Posterior cingulate gyrus (tissue), 11 donors: ENCODE results near the gene TNK2.
"Not testable (repeated sequence)": the region's sequence is repeated elsewhere in the genome, so short reads cannot be mapped to it uniquely, and the experiment has no call there.

Experiments
- DNase-seq, 10 donors: peaks; one replicate each; pipeline versions ENCODE4 v3.0.0 to v3.0.0-alpha.2; 2020 to 2021; ENCODE audit warnings: mixed read lengths in 3 of 10
- intact Hi-C: fragments of 100-400 bp; cut with DNase I; formaldehyde crosslinking; loops from one replicate; pipeline ENCODE4 v1.15.1; 2023

Gene TNK2

DNA sequence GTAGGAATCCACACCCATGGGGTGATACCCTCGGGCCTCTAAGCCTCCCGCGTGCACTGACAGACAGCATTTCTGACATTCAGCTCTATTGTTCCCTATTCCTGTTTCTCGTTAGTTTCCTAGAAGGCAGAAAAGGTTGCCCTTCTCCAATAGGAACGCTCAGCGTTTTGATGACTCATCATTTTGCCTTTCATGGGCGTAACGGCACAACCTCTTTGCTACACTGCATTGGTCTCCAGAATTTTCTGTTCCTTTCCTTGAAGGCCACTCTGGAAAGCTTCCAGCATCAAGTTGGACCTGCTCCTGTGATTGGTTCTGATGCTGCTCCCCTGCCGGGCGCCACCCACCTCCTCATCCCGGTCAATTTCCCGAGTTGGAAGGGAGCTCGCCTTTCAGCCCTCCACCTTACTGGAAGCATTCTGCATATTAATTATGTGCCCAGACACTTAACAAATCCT is 13.0 kb upstream of the TNK2 start:
- intact Hi-C loops, result no loop called here
- DNase-seq, result peak in 1 of 10 donors; percentile 42

DNA sequence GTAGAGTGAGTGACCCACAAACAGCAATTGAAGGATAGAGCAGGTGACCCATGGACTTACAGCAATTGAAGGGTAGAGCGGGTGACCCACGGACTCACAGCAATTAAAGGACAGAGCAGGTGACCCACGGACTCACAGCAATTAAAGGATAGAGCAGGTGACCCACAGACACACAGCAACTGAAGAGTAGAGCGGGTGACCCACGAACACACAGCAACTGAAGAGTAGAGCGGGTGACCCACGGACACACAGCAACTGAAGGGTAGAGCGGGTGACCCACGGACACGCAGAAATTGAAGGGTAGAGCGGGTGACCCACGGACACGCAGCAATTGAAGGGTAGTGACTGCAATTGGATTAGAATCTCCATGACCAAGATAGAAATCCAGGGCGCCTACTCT is 9.8 kb upstream of the TNK2 start:
- no peak for DNase-seq

DNA sequence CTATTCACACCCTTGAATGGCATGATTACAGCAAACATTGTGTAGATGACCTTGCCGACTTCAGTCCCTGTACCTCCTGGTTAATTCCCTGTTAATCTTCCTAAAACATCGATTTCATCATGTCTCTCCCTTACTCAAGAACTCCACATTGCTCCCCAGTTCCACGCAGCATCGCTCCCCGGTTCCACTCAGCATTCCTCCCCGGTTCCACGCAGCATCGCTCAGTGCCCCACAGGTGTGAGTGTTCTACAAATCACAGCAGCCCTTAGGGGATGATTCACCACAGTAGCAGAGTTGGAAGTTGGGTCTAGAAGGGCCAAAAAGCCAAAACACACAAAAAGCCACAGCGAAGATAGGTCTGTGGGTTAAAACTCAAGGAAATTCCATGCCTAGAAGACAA is 8.6 kb upstream of the TNK2 start:
- intact Hi-C loops, result no loop called here
- no peak for DNase-seq

More for the DNA sequence above, 9.8 kb upstream of the TNK2 start:
- intact Hi-C loops, result no loop called here

DNA sequence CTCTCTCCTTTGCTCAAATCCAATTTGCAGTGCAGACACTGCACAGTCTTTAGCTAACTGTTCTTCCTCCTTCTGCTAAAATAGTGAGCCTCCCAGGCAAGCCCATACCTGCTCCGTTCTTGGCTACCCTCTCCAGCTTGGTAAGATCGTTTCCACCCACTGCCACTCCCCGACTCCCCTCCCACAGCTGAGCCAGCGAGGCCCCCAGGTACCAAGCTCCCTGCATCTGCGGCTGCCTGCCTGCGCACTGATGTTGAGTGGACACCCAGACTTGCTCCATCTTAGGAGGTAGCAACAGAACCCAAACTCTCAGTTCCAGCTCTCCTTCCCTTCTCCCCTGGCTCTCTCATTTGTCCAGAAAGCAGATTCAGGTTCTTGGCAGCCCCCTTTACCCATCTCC is 7.9 kb upstream of the TNK2 start:
- intact Hi-C loops, result no loop called here
- peak in 1 of 10 donors; percentile 77 for DNase-seq

DNA sequence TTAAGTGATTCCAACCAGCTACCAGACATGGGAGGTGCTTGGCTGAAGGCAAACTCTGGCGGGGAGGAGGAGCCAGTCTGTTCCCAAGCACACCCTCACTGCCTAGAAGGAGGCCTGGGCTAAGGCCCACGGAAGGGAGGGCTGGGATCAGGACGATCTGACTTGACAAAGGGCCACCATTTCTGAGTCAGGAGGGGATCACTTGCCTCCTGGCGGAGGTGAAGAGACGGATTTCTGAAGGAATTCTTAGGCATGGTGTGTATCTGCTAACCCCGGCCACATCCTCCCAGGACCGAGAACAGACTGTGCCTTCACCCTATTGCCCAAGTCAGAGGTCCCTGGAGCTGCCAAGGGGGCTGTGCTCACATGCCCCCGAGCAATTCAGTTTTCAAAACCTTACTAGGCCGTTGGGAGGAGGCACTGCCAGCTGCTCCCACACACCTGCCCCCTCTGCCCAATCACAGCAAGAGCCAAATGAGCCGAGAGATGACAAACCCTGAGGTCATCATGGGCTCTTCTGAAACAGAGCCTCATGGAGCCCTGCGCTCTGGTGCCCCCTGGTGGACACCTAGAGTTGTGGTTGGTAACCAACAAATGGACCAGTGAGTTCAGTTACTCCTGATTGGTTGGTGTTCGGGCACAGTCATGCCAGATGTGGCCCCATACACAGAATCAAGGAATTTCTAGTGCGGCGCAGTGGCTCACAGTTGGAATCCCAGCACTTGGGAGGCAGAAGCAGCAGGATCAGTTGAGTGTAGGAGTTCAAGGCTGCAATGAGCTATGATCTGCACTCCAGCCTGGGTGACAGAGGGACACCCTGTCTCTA is 6.5 kb upstream of the TNK2 start:
- peak; percentile 81 to 99 (median 96) for DNase-seq
- intact Hi-C loops, result loop anchor here (1.0 kb wide), 2 partner anchors 52 to 56 kb away; no protein-coding TSS in a partner anchor

DNA sequence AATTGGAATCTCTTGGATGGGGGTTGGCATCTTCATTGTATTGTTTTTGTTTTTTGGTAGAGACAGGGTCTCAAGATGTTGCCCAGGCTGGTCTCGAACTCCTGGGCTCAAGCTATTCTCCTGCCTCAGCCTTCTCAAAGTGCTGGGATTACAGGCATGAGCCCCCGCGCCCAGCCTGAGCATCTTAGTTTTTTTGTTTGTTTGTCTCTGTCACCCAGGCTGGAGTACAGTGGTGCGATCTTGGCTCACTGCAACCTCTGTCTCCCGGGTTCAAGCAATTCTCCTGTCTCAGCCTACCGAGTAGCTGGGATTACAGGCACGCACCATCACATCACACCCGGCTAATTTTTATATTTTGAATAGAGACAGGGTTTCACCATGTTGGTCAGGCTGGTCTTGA is 5.8 kb upstream of the TNK2 start:
- DNase-seq, intact Hi-C loops: not testable (repeated sequence)

DNA sequence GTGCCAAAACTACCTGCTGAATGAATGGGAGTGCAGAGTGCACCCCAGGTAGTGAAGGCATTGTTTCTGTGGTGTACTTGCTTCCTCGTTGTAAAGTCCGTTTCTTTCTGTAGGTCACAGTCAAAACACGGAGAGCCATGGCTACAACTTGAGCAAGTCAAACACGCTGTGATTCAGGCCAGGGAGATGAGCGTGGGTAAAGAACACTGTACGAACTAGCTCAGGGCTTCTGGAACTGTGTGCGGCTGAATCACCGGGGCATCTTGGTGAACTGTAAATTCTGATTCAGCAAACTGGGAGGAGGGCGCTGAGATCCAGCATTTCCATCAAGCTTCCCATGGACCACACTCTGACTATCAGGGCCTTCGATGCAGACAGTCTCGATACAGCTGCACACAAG is 5.0 kb upstream of the TNK2 start:
- no peak for DNase-seq
- intact Hi-C loops, result no loop called here

DNA sequence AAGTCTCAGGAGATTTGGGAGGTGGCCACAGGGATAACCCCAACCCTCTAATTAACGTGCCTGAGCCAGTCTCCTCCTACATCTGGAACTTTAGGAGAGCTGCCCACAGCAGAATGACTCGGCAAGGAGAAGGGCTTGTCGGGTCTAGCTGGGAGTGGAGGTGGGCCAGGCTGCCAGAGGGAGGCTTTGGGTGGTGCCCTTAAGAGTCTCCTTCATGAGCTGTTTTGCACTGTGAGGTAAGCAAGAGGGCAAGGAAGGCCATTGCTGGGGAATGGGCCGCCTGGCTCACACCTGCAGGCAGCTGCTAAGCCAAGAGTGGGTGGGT is 3.6 kb upstream of the TNK2 start:
- no peak for DNase-seq
- intact Hi-C loops, result no loop called here

DNA sequence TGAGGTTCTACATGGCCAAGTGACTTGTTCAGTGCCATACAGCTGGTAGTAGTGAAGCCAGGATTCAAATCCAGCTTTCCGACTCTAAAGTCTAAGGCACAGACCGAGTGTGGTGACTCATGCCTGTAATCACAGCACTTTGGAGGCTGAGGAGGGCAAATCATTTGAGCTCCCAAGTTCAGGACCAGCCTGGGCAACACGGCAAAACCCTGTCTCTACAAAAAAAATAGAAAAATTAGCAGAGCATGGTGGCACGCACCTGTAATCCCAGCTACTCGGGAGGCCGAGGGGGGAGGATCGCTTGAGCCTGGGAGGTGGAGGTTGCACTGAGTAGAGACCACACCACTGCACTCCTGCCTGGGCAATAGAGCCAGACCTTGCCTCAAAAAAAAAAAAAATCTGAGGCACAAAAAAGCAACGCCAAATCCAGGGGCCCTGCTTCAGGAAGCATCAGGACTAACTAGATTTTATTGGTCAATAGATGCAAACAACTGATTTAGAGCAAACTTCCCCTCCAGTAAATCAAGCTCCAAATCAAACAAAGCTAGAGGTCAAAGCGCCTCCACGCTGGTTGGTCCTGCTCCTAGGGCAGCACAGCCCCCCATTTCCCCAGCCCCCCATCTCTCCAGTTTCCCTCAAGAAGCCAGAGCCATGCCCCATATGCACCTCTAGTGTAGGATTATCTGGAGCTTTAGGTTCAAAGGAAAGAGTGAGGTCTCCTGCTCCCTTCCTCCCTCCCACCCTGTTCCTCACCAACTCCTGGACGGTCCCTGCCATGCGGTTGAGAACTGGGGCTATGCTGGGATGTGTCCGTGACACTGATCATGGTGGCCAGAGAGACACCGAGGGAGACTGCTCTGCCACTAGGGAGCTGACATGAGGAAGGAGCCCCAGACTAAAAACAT is 2.9 kb upstream of the TNK2 start:
- intact Hi-C loops, result no loop called here

DNA sequence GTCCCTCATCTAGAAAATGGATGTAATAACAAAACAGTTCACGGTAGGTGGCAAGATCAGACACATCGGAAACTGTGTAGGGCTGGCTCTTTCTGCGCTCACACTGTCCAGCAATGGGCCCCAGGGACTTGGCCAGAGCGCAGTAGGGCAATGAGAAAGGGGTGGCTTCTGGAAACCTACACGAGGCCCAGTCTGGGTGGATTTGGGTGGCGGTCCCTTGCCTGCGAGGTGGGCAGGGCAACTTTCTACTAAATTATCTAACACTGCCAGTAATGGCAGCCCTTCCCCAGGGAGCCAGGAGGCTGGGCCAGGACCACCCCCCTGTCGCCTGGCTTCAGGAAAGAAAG is 2.1 kb upstream of the TNK2 start:
- peak in 1 of 10 donors; percentile 54 for DNase-seq
- intact Hi-C loops, result no loop called here

More for the DNA sequence above, 2.9 kb upstream of the TNK2 start:
- DNase-seq, result peak in 1 of 10 donors; percentile 24

DNA sequence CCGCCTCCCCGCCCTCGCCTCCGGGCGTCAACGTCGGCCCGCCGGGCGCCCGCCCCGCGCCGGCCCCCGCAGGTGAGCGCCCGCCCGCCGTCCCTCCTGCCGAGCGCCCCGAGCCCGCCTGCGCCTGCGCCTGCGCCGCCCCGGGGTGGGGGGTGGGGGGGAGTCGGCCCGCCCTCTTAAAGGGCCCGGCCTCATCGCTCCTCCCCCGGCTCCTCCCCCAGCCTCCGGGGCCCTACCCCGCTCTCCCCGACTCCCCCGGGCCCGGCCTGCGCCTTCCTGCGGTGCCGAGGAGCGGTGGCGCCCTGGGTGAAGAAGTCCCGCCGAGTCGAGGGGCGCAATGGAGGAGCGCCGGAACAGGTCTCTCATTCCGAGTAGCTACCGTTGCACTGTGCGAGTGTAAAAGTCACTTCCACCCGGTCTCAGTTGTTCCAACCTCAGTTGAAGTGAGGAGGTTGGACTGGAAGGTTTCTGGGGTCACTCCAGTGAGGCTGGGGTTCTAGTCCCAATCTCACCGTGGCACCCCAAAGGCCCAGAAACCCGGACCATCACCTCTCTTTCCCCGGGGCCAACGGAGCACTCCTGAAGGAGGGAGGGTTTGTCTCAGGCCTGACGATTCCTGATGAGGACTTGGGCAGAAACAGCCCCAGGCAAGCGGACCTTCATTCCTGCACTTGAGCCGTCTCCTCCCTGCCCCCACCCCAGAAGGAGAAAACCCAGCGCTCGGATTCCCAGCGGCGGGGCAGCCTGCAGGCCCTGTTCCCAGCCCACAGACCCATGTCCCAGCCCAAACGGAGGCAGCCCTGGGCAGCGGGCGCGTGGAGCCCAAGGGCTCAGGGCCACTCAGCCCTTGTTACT is 1.5 kb upstream of the TNK2 start:
- intact Hi-C loops, result no loop called here
- DNase-seq, result peak; percentile 77 to 98 (median 86)

DNA sequence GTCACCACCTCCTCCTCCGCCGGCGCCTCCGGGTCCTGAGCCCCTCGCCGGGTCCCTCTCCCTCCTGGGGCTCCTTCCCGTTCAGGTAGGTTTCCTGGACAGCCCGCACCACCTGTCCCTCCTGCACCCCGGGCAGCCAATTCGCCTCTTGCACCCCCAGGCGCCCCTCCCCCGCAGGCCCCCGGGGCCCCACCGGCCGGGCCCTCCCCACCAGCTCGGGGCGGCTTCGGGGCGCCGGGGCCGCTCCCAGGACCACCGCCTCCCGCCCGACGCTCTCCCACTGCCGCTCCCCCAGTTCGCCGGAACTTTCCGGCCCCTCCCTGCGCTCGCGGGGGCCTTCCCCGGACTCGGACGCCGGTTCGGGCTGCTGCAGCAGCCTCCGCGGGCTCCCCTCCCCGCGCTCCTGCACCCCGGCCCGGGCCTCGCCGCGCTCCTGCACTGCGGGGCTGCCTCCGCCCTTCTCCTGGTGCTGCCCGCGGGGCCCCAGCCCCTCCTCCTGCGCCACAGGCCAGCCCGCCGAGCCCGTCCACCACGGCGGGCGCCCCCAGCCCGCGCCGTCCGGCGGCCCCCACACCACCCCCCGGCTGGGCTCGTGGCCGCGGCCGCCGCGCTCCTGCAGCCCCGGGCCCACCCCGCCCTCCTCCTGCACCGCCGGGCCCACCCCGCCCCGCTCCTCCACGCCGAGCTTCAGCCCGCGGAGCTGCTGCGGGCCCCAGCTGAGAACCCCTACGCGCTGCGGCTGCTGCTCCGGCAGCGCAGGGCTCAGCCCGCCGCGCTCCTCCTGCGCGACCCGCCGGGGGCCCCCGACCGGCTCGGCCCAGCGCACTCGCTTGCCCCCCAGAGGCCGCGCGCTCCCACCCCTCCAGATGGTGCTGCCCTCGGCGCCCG is 587 bp upstream of the TNK2 start:
- DNase-seq, result peak in 2 of 10 donors; percentile 32 to 87
- intact Hi-C loops, result no loop called here

DNA sequence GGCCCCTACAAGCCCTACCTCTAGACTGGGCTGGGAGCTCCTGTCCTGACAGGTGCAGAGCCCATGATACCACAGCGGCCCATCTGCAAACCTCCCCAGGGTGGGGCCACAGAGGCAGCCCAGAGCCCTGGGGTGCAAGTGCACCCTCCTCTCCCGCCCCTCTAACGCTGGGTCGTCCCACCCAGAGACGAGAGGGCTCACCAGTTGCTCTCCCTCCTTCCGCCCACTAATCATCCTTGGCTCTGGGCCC is 742 bp downstream of the TNK2 start:
- peak in 1 of 10 donors; percentile 82 for DNase-seq
- intact Hi-C loops, result no loop called here

DNA sequence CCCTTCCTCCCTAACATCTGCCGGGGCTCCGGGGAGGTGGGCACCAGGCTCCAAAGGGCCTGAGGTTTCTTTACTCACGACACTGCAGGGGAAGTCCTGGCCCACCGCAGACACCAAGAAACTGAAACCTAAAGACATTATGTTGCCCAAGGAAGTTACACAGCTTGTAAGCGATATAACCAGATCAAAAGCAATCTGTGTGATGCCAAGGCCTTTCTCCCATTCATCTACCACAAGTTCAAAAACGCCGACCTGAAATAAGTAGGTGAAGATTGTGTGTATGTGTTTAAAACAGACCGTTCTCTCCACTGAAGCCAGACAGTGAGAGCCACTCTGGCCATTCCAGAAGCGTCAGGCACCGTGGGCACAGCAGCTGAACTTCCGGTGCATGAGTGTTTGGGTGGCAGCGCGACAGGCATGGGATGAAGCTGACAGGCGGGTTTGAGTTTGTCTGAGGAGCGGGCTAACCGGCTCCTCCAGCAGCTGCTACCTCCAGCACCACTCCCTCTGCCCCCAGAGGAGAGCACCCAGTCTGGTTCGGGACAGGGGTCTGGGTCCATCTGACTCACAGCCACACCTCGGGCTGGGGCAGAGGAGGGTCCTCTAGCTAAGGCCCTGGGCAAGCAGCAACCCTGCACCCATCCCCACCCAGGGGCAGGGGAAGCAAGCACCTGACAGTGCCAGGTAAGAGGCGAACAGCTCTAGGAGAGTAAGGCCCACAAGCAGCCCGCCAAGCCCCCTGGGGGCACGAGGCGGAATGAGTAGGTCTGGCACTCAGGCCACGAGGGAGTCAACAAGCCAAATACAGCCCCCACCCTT is 1.3 kb downstream of the TNK2 start:
- DNase-seq, result peak in 6 of 10 donors; percentile 42 to 93 (median 54)
- intact Hi-C loops, result no loop called here

DNA sequence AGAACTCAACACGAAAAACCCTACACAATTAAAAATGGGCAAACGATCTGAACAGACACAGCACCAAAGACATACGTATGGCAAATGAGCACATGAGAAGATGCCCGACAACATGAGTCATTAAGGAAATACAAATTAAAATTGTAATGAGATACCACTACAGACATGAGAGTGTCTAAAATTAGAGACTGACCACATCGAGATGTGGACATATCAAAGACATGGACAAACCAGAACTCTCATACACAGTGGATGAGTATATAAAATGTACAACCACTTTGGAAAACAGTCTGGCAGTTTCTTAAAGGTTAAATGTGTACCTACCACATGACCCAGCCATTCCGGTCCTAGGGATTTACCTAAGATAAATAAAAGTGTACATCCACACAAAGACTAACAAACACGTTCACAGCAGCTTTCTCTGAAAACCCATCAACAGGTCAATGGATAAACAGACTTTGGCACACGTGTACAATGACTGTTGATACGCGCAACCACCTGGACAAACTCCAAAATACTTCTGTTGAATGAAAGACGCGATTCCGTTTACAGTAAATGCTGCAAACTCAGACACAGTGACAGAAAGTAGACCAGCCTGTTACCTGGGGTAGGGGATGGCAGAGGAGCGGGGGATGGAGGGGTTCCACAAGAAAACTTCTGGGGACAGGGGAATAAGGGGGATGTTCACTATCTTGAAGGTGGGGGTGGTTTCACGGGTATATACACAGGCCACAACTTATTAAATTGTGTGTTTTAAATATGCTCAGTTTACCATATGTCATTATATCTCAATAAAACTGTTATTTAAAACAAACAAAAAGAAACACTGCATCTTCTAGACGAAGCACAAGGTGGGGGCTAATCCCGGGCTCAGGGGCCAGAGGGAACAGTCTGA is 2.1 kb downstream of the TNK2 start:
- intact Hi-C loops, result no loop called here
- peak in 2 of 10 donors; percentile 8 to 11 for DNase-seq

DNA sequence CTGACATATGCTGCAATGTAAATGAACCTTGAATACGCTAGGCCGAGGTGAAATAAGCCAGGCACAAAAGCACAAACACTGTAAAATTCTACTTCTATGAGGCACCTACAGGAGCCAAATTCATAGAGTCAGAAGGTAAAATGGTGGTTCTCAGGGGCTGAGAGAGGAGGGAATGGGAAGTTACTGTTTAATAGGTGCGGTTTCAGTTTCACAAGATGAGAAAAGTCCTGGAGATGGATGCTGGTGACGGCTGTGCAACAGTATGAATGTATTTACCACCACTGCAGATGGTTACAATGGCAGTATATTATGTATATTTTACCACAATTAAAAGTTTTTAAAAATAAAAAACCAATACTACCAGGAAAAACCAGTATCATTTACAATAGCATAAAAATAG is 4.0 kb downstream of the TNK2 start:
- intact Hi-C loops, result no loop called here
- DNase-seq, result no peak

DNA sequence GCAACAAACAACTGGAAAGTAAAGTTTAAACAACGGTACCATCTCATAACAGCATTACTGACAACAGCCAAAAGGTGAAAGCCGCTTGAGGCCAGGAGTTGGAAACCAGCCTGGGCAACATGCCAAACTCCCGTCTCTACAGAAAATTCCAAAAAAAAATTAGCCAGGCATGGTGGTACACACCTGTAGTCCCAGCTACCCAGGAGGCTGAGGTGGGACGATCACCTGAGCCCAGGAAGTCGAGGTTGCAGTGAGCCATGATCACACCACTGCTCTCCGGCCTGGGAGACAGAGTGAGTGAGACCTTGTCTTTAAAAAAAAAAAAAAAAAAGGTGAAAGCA is 4.4 kb downstream of the TNK2 start:
- intact Hi-C loops, result no loop called here
- peak in 2 of 10 donors; percentile 22 to 62 for DNase-seq

DNA sequence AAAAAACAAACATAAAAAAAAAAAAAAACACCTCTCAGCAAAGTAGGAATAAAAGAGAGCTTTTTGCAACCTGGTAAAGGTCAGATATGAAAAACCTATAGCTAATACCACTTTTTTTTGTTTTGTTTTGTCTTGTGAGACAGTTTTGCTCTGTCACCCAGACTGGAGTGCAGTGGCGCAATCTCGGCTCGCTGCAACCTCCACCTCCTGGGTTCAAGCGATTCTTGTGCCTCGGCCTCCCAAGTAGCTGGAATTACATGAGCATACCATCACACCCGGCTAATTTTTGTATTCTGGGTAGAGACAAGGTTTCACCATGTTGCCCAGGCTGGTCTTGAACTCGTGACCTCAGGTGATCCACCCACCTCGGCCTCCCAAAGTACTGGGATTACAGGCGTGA is 5.7 kb downstream of the TNK2 start:
- intact Hi-C loops, result not testable (repeated sequence)
- DNase-seq, result peak in 2 of 10 donors; percentile 31 to 40
